Astrocyte (in vitro differentiated cells and primary cell): ENCODE data around the gene ANKRD62. TPM values are rescaled to one million over a fixed set of nuclear protein-coding genes. Genes with fewer than 3 reads are reported as not detected.

ENCODE experiments used
- DNase-seq: peaks from one replicate; pipeline ENCODE4 v3.0.0-alpha.2; 2010; ENCODE audit warnings: low read depth
- FAIRE-seq: peaks from 2 replicates; lab custom pipeline; 2011; peaks lifted over from hg19 to GRCh38; lab: Jason Lieb, UNC
- H2AFZ ChIP-seq: 2 replicates; pipeline ENCODE4 v1.6.0; 2012; ENCODE audit warnings: low read depth, low read length, inconsistent platforms
- H3K27ac ChIP-seq: 2 replicates; pipeline ENCODE4 v1.5.1; 2011; ENCODE audit warnings: low read depth, low read length, inconsistent platforms
- H3K27me3 ChIP-seq: 2 replicates; pipeline ENCODE4 v1.6.0; 2011; ENCODE audit warnings: low read length, inconsistent platforms; ENCODE audit not compliant: insufficient read depth
- H3K36me3 ChIP-seq: 2 replicates; pipeline ENCODE4 v1.5.1; 2011; ENCODE audit warnings: low read length, inconsistent platforms; ENCODE audit not compliant: insufficient read depth
- H3K4me1 ChIP-seq: 2 replicates; pipeline ENCODE4 v1.5.1; 2011; ENCODE audit warnings: low read length, inconsistent platforms; ENCODE audit not compliant: insufficient read depth
- H3K4me2 ChIP-seq: 2 replicates; pipeline ENCODE4 v1.6.0; 2012; ENCODE audit warnings: low read length, inconsistent platforms
- H3K4me3 ChIP-seq: 2 replicates; pipeline ENCODE4 v1.5.1; 2011; ENCODE audit warnings: low read depth, mild to moderate bottlenecking, low read length, inconsistent platforms; ENCODE audit not compliant: insufficient read depth
- H3K79me2 ChIP-seq: 2 replicates; pipeline ENCODE4 v1.6.0; 2012; ENCODE audit warnings: mild to moderate bottlenecking, low read length, inconsistent platforms; ENCODE audit not compliant: insufficient read depth
- H3K9ac ChIP-seq: 2 replicates; pipeline ENCODE4 v1.6.0; 2012; ENCODE audit warnings: mild to moderate bottlenecking, low read length, inconsistent platforms
- H3K9me3 ChIP-seq: 2 replicates; pipeline ENCODE4 v1.5.1; 2012; ENCODE audit warnings: low read depth, mild to moderate bottlenecking, low read length, inconsistent platforms; ENCODE audit not compliant: insufficient read depth
- H4K20me1 ChIP-seq: 2 replicates; pipeline ENCODE4 v1.6.0; 2012; ENCODE audit warnings: low read length, inconsistent platforms; ENCODE audit not compliant: insufficient read depth
- H3K27ac Mint-ChIP-seq: one replicate; pipeline ENCODE4 v1.8.0; 2021; ENCODE audit warnings: mild to moderate bottlenecking, mixed read lengths; ENCODE audit not compliant: unreplicated experiment
- H3K27me3 Mint-ChIP-seq: one replicate; pipeline ENCODE4 v1.8.0; 2021; ENCODE audit warnings: low read depth, mixed read lengths; ENCODE audit not compliant: unreplicated experiment
- H3K36me3 Mint-ChIP-seq: one replicate; pipeline ENCODE4 v1.8.0; 2021; ENCODE audit warnings: low read depth, mixed read lengths; ENCODE audit not compliant: unreplicated experiment
- H3K4me1 Mint-ChIP-seq: one replicate; pipeline ENCODE4 v1.8.0; 2021; ENCODE audit warnings: low read depth, mixed read lengths; ENCODE audit not compliant: unreplicated experiment
- H3K4me3 Mint-ChIP-seq: one replicate; pipeline ENCODE4 v1.8.0; 2021; ENCODE audit warnings: mild to moderate bottlenecking, moderate library complexity, mixed read lengths; ENCODE audit not compliant: unreplicated experiment
- H3K9me3 Mint-ChIP-seq: one replicate; pipeline ENCODE4 v1.8.0; 2021; ENCODE audit warnings: mild to moderate bottlenecking, mixed read lengths; ENCODE audit not compliant: unreplicated experiment
- CTCF ChIP-seq: IDR thresholded peaks from 2 replicates; pipeline ENCODE4 v1.5.1; 2011; ENCODE audit warnings: low read depth, mild to moderate bottlenecking, inconsistent platforms, low read length, moderate library complexity; ENCODE audit not compliant: insufficient read depth
- EZH2 ChIP-seq: IDR thresholded peaks from 2 replicates; pipeline ENCODE4 v1.6.1; 2012; ENCODE audit warnings: mild to moderate bottlenecking, low read length, inconsistent platforms; ENCODE audit not compliant: insufficient read depth
- total RNA-seq: library from RNA; stranded (reverse); gene quantifications from 2 replicates; pipeline ENCODE4 v1.2.1, GENCODE V29; 2021

The ANKRD62 gene
- total RNA-seq, 1 donor from 2014 or later: not detected

- Histone ChIP-seq H3K27ac (no peak overlapping the region), H2AFZ (no peak overlapping the region), H3K79me2 (no peaks in the 10 kb centered on the region), H3K36me3 (no peaks in the 10 kb centered on the region), H3K27me3 (no peaks in the 10 kb centered on the region), H3K4me1 (no peaks in the 10 kb centered on the region), H3K9me3 (no peaks in the 10 kb centered on the region), H4K20me1 (no peaks in the 10 kb centered on the region), H3K9ac (no peak overlapping the region), H3K4me2 (no peak overlapping the region), H3K4me3 (no peak overlapping the region)
- no peak for DNase-seq
- no peak for FAIRE-seq
- Mint-ChIP-seq H3K9me3 (peaks cover 9% of the 10 kb centered on the region), H3K27me3 (peaks cover 2% of the 10 kb centered on the region), H3K36me3 (no peaks in the 10 kb centered on the region), H3K4me1 (no peaks in the 10 kb centered on the region), H3K4me3 (no peak overlapping the region), H3K27ac (no peak overlapping the region)
- TF ChIP-seq EZH2 (no peak), CTCF (no peak)
Observed at GRCh38 chr18:12109836-12110235, 16.2 kb downstream of the ANKRD62 start.

- Histone ChIP-seq H3K27ac (no peak overlapping the region), H3K4me3 (no peak overlapping the region), H3K4me1 (no peaks in the 10 kb centered on the region), H4K20me1 (no peaks in the 10 kb centered on the region), H3K9ac (no peak overlapping the region), H3K4me2 (no peak overlapping the region), H3K27me3 (peaks cover 7% of the 10 kb centered on the region), H2AFZ (no peak overlapping the region), H3K9me3 (no peaks in the 10 kb centered on the region), H3K79me2 (no peaks in the 10 kb centered on the region), H3K36me3 (no peaks in the 10 kb centered on the region)
- H3K4me3 Mint-ChIP-seq: no peak overlapping the region
- peaks cover 7% of the 10 kb centered on the region for H3K9me3 Mint-ChIP-seq
- peaks cover 2% of the 10 kb centered on the region for H3K27me3 Mint-ChIP-seq
- no peak overlapping the region for H3K27ac Mint-ChIP-seq
- TF ChIP-seq CTCF: no peak
- no peak for TF ChIP-seq EZH2
- H3K36me3 Mint-ChIP-seq: no peaks in the 10 kb centered on the region
- no peak for DNase-seq
- no peaks in the 10 kb centered on the region for H3K4me1 Mint-ChIP-seq
- FAIRE-seq: no peak
Observed at GRCh38 chr18:12113999-12114646, 20.5 kb downstream of the ANKRD62 start.

GRCh38 chr18:12119358-12119757 is 25.7 kb downstream of the ANKRD62 start:
- Histone ChIP-seq H4K20me1 (no peaks in the 10 kb centered on the region), H3K9me3 (no peaks in the 10 kb centered on the region), H3K79me2 (no peaks in the 10 kb centered on the region), H3K4me2 (no peak overlapping the region), H3K4me1 (no peaks in the 10 kb centered on the region), H3K27ac (no peak overlapping the region), H3K27me3 (peaks cover 7% of the 10 kb centered on the region), H3K9ac (no peak overlapping the region), H3K4me3 (no peak overlapping the region), H2AFZ (no peak overlapping the region), H3K36me3 (no peaks in the 10 kb centered on the region)
- TF ChIP-seq CTCF: no peak
- no peak for TF ChIP-seq EZH2
- Mint-ChIP-seq H3K9me3 (no peaks in the 10 kb centered on the region), H3K4me3 (no peak overlapping the region), H3K27me3 (no peaks in the 10 kb centered on the region), H3K27ac (no peak overlapping the region), H3K36me3 (no peaks in the 10 kb centered on the region), H3K4me1 (no peaks in the 10 kb centered on the region)
- FAIRE-seq (no peak), DNase-seq (no peak)
